ENCODE data around the gene BRIX1. TPM values are rescaled to one million over a fixed set of nuclear protein-coding genes. Genes with fewer than 3 reads are reported as not detected.
A peak's percentile ranks its signal among the peaks of the same experiment; 100 is the strongest.

The BRIX1 gene
- total and polyA plus RNA-seq, 2 of the 13 experiments (the other 11 are each of a cell fraction or from before 2014, with no cell fraction given): 23.6 to 78.4 TPM

DNA sequence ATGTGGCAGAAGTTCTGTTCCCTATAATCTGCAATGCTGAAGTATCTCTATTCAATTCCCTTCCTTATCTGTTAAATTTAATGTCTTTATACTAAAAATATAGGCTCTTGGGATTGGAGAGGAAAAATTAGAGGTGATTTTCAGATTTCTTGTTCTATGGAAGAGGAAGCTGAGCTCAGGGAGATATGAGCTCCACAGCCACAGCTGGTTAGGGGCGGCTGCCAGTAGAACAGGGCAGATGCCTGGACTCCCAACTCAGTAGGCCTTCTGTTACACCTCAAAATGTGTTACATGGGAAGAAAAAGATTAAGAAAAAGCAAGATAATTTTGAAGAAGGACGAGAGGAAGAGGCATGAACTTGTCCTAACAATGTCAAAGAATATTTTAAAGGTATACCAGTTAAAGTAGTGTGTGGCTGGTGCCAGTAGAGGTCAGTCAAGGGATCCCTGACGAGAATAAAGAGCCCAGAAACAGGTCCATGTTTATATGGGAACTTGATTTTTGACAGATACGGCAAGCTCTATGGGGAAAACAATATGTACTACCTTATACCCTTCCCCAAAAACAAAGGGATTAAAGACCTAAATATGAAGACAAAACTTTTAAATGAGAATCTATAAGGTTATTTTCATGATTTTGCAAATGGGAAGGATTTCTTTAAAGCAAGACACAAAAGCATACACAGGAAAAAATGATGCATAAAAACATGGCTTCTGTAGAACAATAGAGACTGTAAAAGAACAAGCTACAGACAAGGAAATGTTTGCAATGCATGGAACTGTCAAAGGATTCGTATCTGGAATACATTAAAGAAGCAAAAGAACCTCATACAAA, 42.6 kb downstream of the BRIX1 start:
- intact Hi-C loops (cut with micrococcal nuclease; ENCODE audit: unreplicated experiment) (loop anchor here (1.0 kb wide), 2 partner anchors 9 to 45 kb away; no protein-coding TSS in a partner anchor), in situ Hi-C loops (cut with HindIII; ENCODE audit: extremely low pct_ligation_motif_present, low pct_unique_long_range_greater_than_20kb) (no loop called here)
- Histone ChIP-seq H3K27ac (ENCODE audit: extremely low read length, insufficient read depth, low read length) (no peak overlapping the region), H3K36me3 (replicated peaks in 1 of 2; ENCODE audit: control insufficient read depth in 1 of 2, insufficient read depth in 2 of 2, low read length in 2 of 2) (no peaks in the 10 kb centered on the region; a peak in 1 of 5 replicates), H3K4me3 (replicated peaks in 1 of 3; ENCODE audit: insufficient read depth in 1 of 3, low read depth in 2 of 3, low read length in 3 of 3) (no peak overlapping the region), H3K9ac (ENCODE audit: insufficient read depth, low read depth, low read length) (no peak overlapping the region), H4K20me1 (ENCODE audit: insufficient read depth, low read length) (no peaks in the 10 kb centered on the region), H3K4me1 (ENCODE audit: insufficient read depth, low read length) (peaks cover 7% of the 10 kb centered on the region), H2AFZ (ENCODE audit: low read length) (no peak overlapping the region), H3K27me3 (ENCODE audit: control insufficient read depth in 1 of 2, insufficient read depth in 2 of 2, low read length in 2 of 2) (no peaks in the 10 kb centered on the region), H3K9me3 (ENCODE audit: low read length) (no peaks in the 10 kb centered on the region), H3K4me2 (ENCODE audit: low read depth, low read length) (no peak overlapping the region), H3K79me2 (ENCODE audit: insufficient read depth, low read length) (no peaks in the 10 kb centered on the region)
- DNase-seq (ENCODE audit: low spot score): peak; percentile 30
- ChIA-PET POLR2A (interaction anchor here (1.3 kb wide), 1 partner anchor 28 kb away, joined by 3 read pairs; no protein-coding TSS in a partner anchor), CTCF (ENCODE audit: low intra/inter-chr PET ratio, low total read pairs) (interaction anchor here (1.5 to 3.0 kb wide), 2 partner anchors 45 to 244 kb away, joined by 3 to 24 read pairs; no protein-coding TSS in a partner anchor)
- ATAC-seq: peak; percentile 94
- peak; percentile 71 for FAIRE-seq
- 54% methylated on average over 5 of the region's 5 CpGs for WGBS (ENCODE audit: low lambda C conversion rate)
- BruUV-seq (replicated peaks): no TSS peak
- no peak for TF ChIP-seq ZNF572 (CRISPR knock-in tag; IDR thresholded peaks at IDR 0.05)
- TF ChIP-seq RAD21 (CRISPR knock-in tag; IDR thresholded peaks at IDR 0.05): peak; percentile 32; the same call in 1 of the 2 replicates
- TF ChIP-seq ISX (CRISPR knock-in tag; conservative IDR thresholded peaks at IDR 0.05): 0 out of 2 replicates have a peak, but pooled peaks have one; percentile 53
- TF ChIP-seq, protein P1, sequence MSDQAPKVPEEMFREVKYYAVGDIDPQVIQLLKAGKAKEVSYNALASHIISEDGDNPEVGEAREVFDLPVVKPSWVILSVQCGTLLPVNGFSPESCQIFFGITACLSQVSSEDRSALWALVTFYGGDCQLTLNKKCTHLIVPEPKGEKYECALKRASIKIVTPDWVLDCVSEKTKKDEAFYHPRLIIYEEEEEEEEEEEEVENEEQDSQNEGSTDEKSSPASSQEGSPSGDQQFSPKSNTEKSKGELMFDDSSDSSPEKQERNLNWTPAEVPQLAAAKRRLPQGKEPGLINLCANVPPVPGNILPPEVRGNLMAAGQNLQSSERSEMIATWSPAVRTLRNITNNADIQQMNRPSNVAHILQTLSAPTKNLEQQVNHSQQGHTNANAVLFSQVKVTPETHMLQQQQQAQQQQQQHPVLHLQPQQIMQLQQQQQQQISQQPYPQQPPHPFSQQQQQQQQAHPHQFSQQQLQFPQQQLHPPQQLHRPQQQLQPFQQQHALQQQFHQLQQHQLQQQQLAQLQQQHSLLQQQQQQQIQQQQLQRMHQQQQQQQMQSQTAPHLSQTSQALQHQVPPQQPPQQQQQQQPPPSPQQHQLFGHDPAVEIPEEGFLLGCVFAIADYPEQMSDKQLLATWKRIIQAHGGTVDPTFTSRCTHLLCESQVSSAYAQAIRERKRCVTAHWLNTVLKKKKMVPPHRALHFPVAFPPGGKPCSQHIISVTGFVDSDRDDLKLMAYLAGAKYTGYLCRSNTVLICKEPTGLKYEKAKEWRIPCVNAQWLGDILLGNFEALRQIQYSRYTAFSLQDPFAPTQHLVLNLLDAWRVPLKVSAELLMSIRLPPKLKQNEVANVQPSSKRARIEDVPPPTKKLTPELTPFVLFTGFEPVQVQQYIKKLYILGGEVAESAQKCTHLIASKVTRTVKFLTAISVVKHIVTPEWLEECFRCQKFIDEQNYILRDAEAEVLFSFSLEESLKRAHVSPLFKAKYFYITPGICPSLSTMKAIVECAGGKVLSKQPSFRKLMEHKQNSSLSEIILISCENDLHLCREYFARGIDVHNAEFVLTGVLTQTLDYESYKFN (CRISPR knock-in tag; conservative IDR thresholded peaks at IDR 0.05): no peak
- TF ChIP-seq NR1H2 (CRISPR knock-in tag; IDR thresholded peaks at IDR 0.05; ENCODE audit: borderline replicate concordance, low read depth): no peak
- no peak for TF ChIP-seq AKAP8 (CRISPR knock-in tag; IDR thresholded peaks at IDR 0.05)
- no peak for TF ChIP-seq ZNF263 (CRISPR knock-in tag; IDR thresholded peaks at IDR 0.05)
- TF ChIP-seq CTCF (CRISPR knock-in tag; IDR thresholded peaks at IDR 0.05): peak; percentile 67
- TF ChIP-seq SRSF9 (IDR thresholded peaks at IDR 0.05; ENCODE audit: borderline replicate concordance, insufficient read depth, low read depth, low read length, poor library complexity, severe bottlenecking): no peak
- peak; percentile 65 for TF ChIP-seq STAG1 (CRISPR knock-in tag; IDR thresholded peaks at IDR 0.05)
- TF ChIP-seq ZNF672 (CRISPR knock-in tag; IDR thresholded peaks at IDR 0.05): no peak
- no peak for TF ChIP-seq ZFP36L1 (CRISPR knock-in tag; IDR thresholded peaks at IDR 0.05)
- no peak for TF ChIP-seq LCORL (IDR thresholded peaks at IDR 0.05)
- no peak for TF ChIP-seq LCORL (CRISPR knock-in tag; IDR thresholded peaks at IDR 0.05)
- TF ChIP-seq, protein P2, sequence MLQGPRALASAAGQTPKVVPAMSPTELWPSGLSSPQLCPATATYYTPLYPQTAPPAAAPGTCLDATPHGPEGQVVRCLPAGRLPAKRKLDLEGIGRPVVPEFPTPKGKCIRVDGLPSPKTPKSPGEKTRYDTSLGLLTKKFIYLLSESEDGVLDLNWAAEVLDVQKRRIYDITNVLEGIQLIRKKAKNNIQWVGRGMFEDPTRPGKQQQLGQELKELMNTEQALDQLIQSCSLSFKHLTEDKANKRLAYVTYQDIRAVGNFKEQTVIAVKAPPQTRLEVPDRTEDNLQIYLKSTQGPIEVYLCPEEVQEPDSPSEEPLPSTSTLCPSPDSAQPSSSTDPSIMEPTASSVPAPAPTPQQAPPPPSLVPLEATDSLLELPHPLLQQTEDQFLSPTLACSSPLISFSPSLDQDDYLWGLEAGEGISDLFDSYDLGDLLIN (CRISPR knock-in tag; IDR thresholded peaks at IDR 0.05; ENCODE audit: borderline replicate concordance): no peak
- TF ChIP-seq ZBTB34 (CRISPR knock-in tag; IDR thresholded peaks at IDR 0.05): no peak

All from HepG2 (cell line).